Pancreas (tissue), 10 donors: Measurements from ENCODE around the gene TRERF1. TPM values are rescaled to one million over a fixed set of nuclear protein-coding genes. Genes with fewer than 3 reads are reported as not detected.
A peak's percentile ranks its signal among the peaks of the same experiment; 100 is the strongest.

Experiments used
- ATAC-seq, 4 donors: fragments of 200-7000 bp; cut with Tn5 transposase; one replicate each; pipeline versions ENCODE4 v1.8.0 to v1.9.1; 2020; ENCODE audit warnings: mild to moderate bottlenecking in 4 of 4, moderate library complexity in 4 of 4
- DNase-seq, 6 donors: peaks; one replicate each; pipeline ENCODE4 v3.0.0-alpha.2; 2020
- FAIRE-seq: peaks from 2 replicates; lab custom pipeline; 2012; peaks lifted over from hg19 to GRCh38; lab: Jason Lieb, UNC
- H3K27ac ChIP-seq, 4 donors: fragments of 200-600 bp; sonication (generic); 1 replicate in 3 of 4; 2 replicates in 1 of 4; pipeline versions ENCODE4 v1.5.0 to v1.8.0; 2020
- H3K27me3 ChIP-seq, 4 donors: fragments of 200-600 bp; one replicate each; pipeline ENCODE4 v1.8.0; 2021
- H3K36me3 ChIP-seq, 3 donors: fragments of 200-600 bp; sonication (generic) in 1 of 3; one replicate each; pipeline versions ENCODE4 v1.5.0 to v1.8.0; 2020 to 2021
- H3K4me1 ChIP-seq, 3 donors: fragments of 200-600 bp; one replicate each; pipeline ENCODE4 v1.8.0; 2021
- H3K4me3 ChIP-seq, 4 donors: fragments of 200-600 bp; sonication (generic) in 2 of 4; one replicate each; pipeline versions ENCODE4 v1.5.0 to v1.8.0; 2020 to 2021
- H3K9me3 ChIP-seq, 4 donors: fragments of 200-600 bp; one replicate each; pipeline ENCODE4 v1.8.0; 2021
- WGBS, 2 donors: extraction: QIAGEN DNeasy Blood & Tissue Kit; methylation state at CpG; one replicate each; pipeline ENCODE4 v1.1.7; 2013; 5-methylcytosine and 5-hydroxymethylcytosine counted together
- intact Hi-C, 3 donors: fragments of 100-400 bp; cut with DNase I; formaldehyde crosslinking; loops; one replicate each; pipeline versions ENCODE4 v1.11.1 to v1.14.2; 2022
- polyA plus RNA-seq, 2 donors: library from polyadenylated mRNA; stranded (reverse); fragments of 200-250 nt; gene quantifications; one replicate each; pipeline ENCODE4 v1.2.3, GENCODE V29; 2013
- total RNA-seq, 6 donors: library from RNA; stranded (reverse); fragmentation: NEBNext Ultra II Directional in 4 of 6; extraction: Animal tissue kit (Norgen Biotek cat#: 25700) in 4 of 6; gene quantifications; one replicate each; pipeline versions ENCODE4 v1.2.1 to v1.2.4, GENCODE V29; 2021 to 2023
- TF ChIP-seq, protein P1 (sequence below), 4 donors: fragments of 200-600 bp; sonication (generic) in 3 of 4; IDR thresholded peaks; one replicate each; pipeline versions ENCODE4 v1.5.0 to v1.8.0; 2021; ENCODE audit warnings: antibody characterized with exemption in 4 of 4
- donor health status: healthy with polysubstance abuse.
- donor health status: DM: no; HTN: no; CAD: no; lungs with moderate emphysema.
- donor health status: DM: no; HTN: no; CAD: no.
- donor health status: control.
- donor health status: control.
- donor health status: Bipolar disorder and iron deficiency.
- donor health status: DM: yes; HTN: yes; CAD: no.
- donor health status: DM: no; HTN: no; CAD: no.
- donor health status: DM: no; HTN: no; CAD: no.
- donor health status: DM: yes; HTN: yes; CAD: no.

TRERF1 gene
- total and polyA plus RNA-seq, 8 donors = 0.94 to 2.5 (median 1.5) TPM

DNA sequence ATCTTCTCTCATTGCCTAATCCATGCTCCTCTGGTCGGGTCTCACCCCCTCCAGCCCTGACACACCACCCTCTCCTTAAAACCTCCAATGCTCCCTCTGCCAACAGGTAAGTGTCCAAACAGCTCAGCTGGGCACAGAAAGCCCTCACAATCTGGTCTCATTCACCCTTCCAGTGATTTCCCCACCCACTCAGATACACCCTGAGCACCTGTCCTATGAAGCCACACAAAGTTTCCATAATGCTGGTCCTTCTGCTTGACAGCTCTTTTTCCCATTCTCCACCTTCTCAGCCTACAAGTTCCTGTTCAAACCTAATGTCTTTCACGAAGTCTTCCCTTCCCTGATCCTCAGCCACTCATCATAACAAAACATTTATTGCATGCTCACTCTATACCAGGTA, 164.0 kb downstream of the TRERF1 start:
- no peaks in the 10 kb centered on the region for H3K27me3 ChIP-seq
- TF ChIP-seq, protein P1, sequence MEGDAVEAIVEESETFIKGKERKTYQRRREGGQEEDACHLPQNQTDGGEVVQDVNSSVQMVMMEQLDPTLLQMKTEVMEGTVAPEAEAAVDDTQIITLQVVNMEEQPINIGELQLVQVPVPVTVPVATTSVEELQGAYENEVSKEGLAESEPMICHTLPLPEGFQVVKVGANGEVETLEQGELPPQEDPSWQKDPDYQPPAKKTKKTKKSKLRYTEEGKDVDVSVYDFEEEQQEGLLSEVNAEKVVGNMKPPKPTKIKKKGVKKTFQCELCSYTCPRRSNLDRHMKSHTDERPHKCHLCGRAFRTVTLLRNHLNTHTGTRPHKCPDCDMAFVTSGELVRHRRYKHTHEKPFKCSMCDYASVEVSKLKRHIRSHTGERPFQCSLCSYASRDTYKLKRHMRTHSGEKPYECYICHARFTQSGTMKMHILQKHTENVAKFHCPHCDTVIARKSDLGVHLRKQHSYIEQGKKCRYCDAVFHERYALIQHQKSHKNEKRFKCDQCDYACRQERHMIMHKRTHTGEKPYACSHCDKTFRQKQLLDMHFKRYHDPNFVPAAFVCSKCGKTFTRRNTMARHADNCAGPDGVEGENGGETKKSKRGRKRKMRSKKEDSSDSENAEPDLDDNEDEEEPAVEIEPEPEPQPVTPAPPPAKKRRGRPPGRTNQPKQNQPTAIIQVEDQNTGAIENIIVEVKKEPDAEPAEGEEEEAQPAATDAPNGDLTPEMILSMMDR (IDR thresholded peaks at IDR 0.05) = no peak
- DNase-seq (no peak), FAIRE-seq (no peak), ATAC-seq (no peak)
- intact Hi-C loops = no loop called here
- WGBS, 2 donors = 85 to 88% methylated on average over 2 of the region's 2 CpGs
- H3K9me3 ChIP-seq = no peaks in the 10 kb centered on the region
- no peaks in the 10 kb centered on the region for H3K4me1 ChIP-seq
- no peaks in the 10 kb centered on the region for H3K36me3 ChIP-seq
- H3K4me3 ChIP-seq = no peak overlapping the region
- H3K27ac ChIP-seq = no peak overlapping the region

DNA sequence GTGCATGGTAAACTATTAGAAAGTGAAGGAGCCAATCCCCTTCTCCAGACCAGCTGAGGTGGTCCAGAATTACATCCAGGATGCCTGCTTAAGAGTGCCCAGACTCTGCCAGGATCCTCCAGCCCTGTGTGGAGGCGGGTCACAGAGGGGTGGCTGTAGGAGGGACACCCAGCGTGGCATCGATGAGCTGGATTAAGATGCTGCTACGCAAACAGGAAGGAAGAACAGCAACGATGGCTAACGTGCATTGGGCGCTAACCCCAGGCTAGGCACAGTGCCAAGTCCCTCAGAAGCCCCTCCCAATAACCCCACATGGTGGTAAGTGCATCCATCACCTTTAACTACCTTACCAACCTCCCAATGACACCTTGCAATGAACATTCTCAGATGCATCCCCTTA, 170.2 kb downstream of the TRERF1 start:
- Histone ChIP-seq H3K27ac (no peak overlapping the region), H3K4me1 (no peaks in the 10 kb centered on the region), H3K9me3 (no peaks in the 10 kb centered on the region), H3K36me3 (no peaks in the 10 kb centered on the region), H3K27me3 (no peaks in the 10 kb centered on the region), H3K4me3 (no peak overlapping the region)
- WGBS, 2 donors = 73 to 77% methylated on average over 7 of the region's 7 CpGs
- intact Hi-C loops = no loop called here
- ATAC-seq = no peak
- DNase-seq = no peak
- FAIRE-seq = no peak
- TF ChIP-seq, protein P1 (IDR thresholded peaks at IDR 0.05) = no peak

DNA sequence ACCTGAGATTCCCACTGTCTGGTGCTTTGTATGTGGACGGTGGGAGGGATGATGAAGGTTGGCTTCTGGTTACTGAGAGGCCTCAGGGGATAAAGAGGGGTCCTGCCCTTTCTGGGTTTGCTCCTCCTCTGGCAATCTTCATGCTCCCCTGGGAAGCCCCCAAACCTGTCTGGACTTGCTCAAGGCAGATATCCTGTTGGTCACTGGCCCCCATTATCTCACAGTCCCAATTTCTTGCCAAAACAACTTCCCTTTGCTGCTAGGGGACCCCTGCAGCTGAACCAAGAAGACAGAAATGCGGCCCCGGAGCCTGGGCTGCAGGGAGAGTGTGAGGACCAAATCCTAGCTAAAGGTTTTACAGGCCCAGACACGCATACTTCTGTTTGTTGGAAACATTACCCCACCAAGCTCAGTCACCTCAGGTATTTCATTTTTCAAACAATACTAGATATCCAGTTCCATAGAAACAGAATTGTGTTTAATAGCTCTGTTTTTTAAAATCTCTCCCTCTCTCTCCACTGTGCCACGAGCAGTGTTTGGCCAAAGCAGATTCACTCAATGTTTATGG, 170.7 kb downstream of the TRERF1 start:
- intact Hi-C loops = no loop called here
- FAIRE-seq = no peak
- no peaks in the 10 kb centered on the region for H3K27me3 ChIP-seq
- no peak for ATAC-seq
- TF ChIP-seq, protein P1 (IDR thresholded peaks at IDR 0.05) = no peak
- H3K9me3 ChIP-seq = no peaks in the 10 kb centered on the region
- no peak overlapping the region for H3K4me3 ChIP-seq
- no peak overlapping the region for H3K27ac ChIP-seq
- no peaks in the 10 kb centered on the region for H3K4me1 ChIP-seq
- 86 to 92% methylated on average over 5 of the region's 5 CpGs for WGBS, 2 donors
- no peaks in the 10 kb centered on the region for H3K36me3 ChIP-seq
- no peak for DNase-seq

DNA sequence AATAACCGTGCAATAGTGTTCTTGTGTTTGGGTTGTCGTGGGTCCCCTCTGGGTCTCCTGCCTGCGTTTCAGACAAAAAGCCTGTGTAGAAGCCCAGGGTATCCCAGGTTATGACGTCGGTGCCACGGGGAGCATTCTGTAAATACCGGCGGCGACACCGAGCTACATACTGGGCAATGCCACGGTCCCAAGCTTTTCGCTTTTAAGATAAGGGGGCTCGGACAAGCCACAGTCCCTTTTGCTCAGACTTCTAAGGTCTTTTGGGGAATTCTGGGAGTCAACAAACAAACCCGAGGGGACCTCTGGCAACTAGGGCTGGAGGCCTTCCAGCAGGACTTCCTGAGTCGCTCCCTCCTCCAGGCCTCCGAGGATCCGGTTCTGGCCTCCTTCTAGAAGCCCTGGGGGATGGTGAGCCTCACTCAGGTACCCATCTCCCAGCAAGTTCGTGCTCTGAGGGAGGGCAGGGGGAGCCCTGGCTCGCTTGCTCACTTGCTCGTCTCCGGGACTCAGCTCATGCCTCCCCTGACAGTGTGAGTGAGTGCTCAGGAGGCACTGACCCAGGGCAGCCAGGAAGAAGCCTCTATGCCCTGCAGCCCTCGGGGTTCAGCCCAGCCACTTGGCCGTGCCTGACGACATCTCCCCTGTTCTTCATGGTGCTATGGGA, 171.6 kb downstream of the TRERF1 start:
- Histone ChIP-seq H3K4me1 (no peaks in the 10 kb centered on the region), H3K9me3 (no peaks in the 10 kb centered on the region), H3K36me3 (no peaks in the 10 kb centered on the region), H3K27me3 (no peaks in the 10 kb centered on the region), H3K27ac (no peak overlapping the region), H3K4me3 (no peak overlapping the region)
- no peak for DNase-seq
- TF ChIP-seq, protein P1 (IDR thresholded peaks at IDR 0.05) = no peak
- intact Hi-C loops = no loop called here
- 74 to 81% methylated on average over 24 of the region's 24 CpGs for whole genome bisulfite sequencing, 2 donors
- FAIRE-seq = no peak
- no peak for ATAC-seq

DNA sequence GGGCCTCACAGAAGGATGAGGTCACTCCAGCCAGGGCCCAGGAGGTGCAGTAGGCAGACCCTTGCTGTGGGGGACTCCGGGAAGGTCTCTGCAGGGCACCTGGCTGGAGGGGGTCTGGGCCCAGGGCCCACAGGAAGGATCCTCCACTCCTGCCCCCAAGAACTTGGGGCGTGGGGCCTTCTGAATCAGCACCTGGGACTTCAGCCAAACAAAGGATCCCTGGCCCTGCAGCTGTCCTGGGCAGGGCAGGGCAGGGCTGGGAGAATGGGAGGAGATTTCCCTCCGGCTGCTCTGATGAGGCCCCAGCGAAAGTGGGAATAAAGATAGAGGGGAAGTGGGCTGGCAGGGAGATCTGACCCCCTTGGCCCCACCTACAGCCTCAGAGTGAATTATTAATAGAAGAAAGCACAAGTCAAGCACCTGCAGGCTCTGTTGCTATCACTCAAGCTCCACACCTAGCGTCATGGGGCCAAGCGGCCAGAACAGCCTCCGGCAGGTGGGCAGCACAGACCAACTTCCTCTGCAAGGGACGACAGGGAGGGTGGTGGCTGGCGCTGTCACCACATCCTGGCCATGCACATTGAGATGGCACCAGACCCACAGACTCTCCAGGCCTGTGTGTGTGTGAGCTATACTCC, 172.5 kb downstream of the TRERF1 start:
- intact Hi-C loops = no loop called here
- DNase-seq (no peak), FAIRE-seq (no peak)

More for the DNA sequence above, 172.5 kb downstream of the TRERF1 start:
- Histone ChIP-seq H3K9me3 (no peaks in the 10 kb centered on the region), H3K27me3 (no peaks in the 10 kb centered on the region), H3K36me3 (no peaks in the 10 kb centered on the region), H3K27ac (no peak overlapping the region), H3K4me1 (no peaks in the 10 kb centered on the region), H3K4me3 (no peak overlapping the region)
- peak in 3 of 4 donors; percentile 15 to 44 (median 30) for ATAC-seq
- WGBS, 2 donors = 73 to 75% methylated on average over 9 of the region's 9 CpGs
- TF ChIP-seq, protein P1 (IDR thresholded peaks at IDR 0.05) = no peak
